Body of pancreas (tissue), 4 donors: ENCODE measurements around the gene PKP4. TPM values are rescaled to one million over a fixed set of nuclear protein-coding genes. Genes with fewer than 3 reads are reported as not detected.

Experiments
- ATAC-seq: fragments of 150-250 bp; one replicate; pipeline ENCODE4 v1.9.1; 2016
- DNase-seq, 4 donors: peaks; one replicate each; pipeline ENCODE4 v3.0.0-alpha.2; 2019
- H3K27ac ChIP-seq, 4 donors: fragments of 200-600 bp; sonication (generic); 1 replicate in 3 of 4; 2 replicates in 1 of 4; pipeline versions ENCODE4 v1.5.1 to v1.6.1; 2016 to 2019; ENCODE audit warnings: mild to moderate bottlenecking in 1 of 4, mixed read lengths in 1 of 4, moderate library complexity in 1 of 4
- H3K27me3 ChIP-seq, 2 donors: fragments of 200-600 bp; sonication (generic); one replicate each; pipeline ENCODE4 v1.6.0; 2016; ENCODE audit warnings: mild to moderate bottlenecking in 1 of 2
- H3K36me3 ChIP-seq, 2 donors: fragments of 200-600 bp; sonication (generic); replicated peaks in 1 of 2; 2 replicates each; pipeline ENCODE4 v1.5.1; 2016; ENCODE audit warnings: low read depth in 2 of 2; ENCODE audit not compliant: insufficient read depth in 1 of 2
- H3K4me1 ChIP-seq: fragments of 200-600 bp; sonication (generic); one replicate; pipeline ENCODE4 v1.6.0; 2016
- H3K4me3 ChIP-seq, 2 donors: fragments of 200-600 bp; sonication (generic); 1 replicate in 1 of 2; 2 replicates in 1 of 2; pipeline ENCODE4 v1.5.1; 2016 to 2019
- H3K9me3 ChIP-seq, 3 donors: fragments of 200-600 bp; sonication (generic); 1 replicate in 2 of 3; 2 replicates in 1 of 3; pipeline ENCODE4 v1.5.1; 2016
- CTCF ChIP-seq, 7 experiments: fragments of 450-650 bp in 4 of 7; fragments of 200-600 bp in 3 of 7; sonication (generic) in 3 of 7; IDR thresholded peaks; one replicate each; pipeline ENCODE4 v1.5.1; 2016 to 2019; ENCODE audit warnings: antibody characterized with exemption in 7 of 7
- POLR2A ChIP-seq, 3 donors: fragments of 450-650 bp; IDR thresholded peaks; one replicate each; pipeline ENCODE4 v1.6.1; 2016; ENCODE audit warnings: antibody characterized with exemption in 3 of 3, mild to moderate bottlenecking in 2 of 3
- WGBS, 2 donors: methylation state at CpG; one replicate each; pipeline ENCODE4 v1.1.5; 2017; 5-methylcytosine and 5-hydroxymethylcytosine counted together
- intact Hi-C: fragments of 100-400 bp; cut with DNase I; formaldehyde crosslinking; loops from one replicate; pipeline ENCODE4 v1.15.1; 2023
- total RNA-seq, 2 donors: library from RNA; depleted of rRNA; stranded (reverse); fragments of >200 nt; gene quantifications; one replicate each; pipeline ENCODE4 v1.1.0, GENCODE V29; 2016

The PKP4 gene
- total RNA-seq, 2 donors from 2014 or later = 36.3 to 50.1 TPM

- Histone ChIP-seq H3K4me1 (no peaks in the 10 kb centered on the region), H3K36me3 (peaks cover 2 to 8% of the 10 kb centered on the region in 2 donors), H3K27ac (no peak overlapping the region), H3K4me3 (no peak overlapping the region), H3K27me3 (no peaks in the 10 kb centered on the region), H3K9me3 (no peaks in the 10 kb centered on the region)
- no peak for DNase-seq
- no peak for TF ChIP-seq POLR2A (IDR thresholded peaks at IDR 0.05)
- TF ChIP-seq CTCF (IDR thresholded peaks at IDR 0.05) = no peak
- intact Hi-C loops = no loop called here
- no peak for ATAC-seq
- WGBS, 2 donors = 89 to 100% methylated on average over 2 of the region's 2 CpGs
Measured at GRCh38 chr2:158633261-158633660, 176.5 kb downstream of the PKP4 start.

- ATAC-seq = no peak
Measured at GRCh38 chr2:158634627-158635026, 177.9 kb downstream of the PKP4 start.

GRCh38 chr2:158635961-158636601 lies 179.3 kb downstream of the PKP4 start:
- Histone ChIP-seq H3K4me3 (no peak overlapping the region), H3K4me1 (peaks cover 5% of the 10 kb centered on the region), H3K36me3 (peaks cover 2 to 8% of the 10 kb centered on the region in 2 donors), H3K27me3 (no peaks in the 10 kb centered on the region), H3K9me3 (no peaks in the 10 kb centered on the region), H3K27ac (no peak overlapping the region)
- 57 to 67% methylated on average over 3 of the region's 3 CpGs for WGBS, 2 donors
- DNase-seq (no peak), ATAC-seq (no peak)
- TF ChIP-seq POLR2A (IDR thresholded peaks at IDR 0.05) (no peak), CTCF (IDR thresholded peaks at IDR 0.05) (no peak)
- intact Hi-C loops = no loop called here

More at GRCh38 chr2:158634627-158635026, 177.9 kb downstream of the PKP4 start:
- Histone ChIP-seq H3K27me3 (no peaks in the 10 kb centered on the region), H3K4me1 (peaks cover 5% of the 10 kb centered on the region), H3K27ac (no peak overlapping the region), H3K9me3 (no peaks in the 10 kb centered on the region), H3K4me3 (no peak overlapping the region), H3K36me3 (peaks cover 2 to 8% of the 10 kb centered on the region in 2 donors)
- intact Hi-C loops = no loop called here
- TF ChIP-seq CTCF (IDR thresholded peaks at IDR 0.05) (no peak), POLR2A (IDR thresholded peaks at IDR 0.05) (no peak)
- no peak for DNase-seq
- 79 to 83% methylated on average over 5 of the region's 5 CpGs for WGBS, 2 donors

- ATAC-seq = no peak
- Histone ChIP-seq H3K9me3 (no peaks in the 10 kb centered on the region), H3K27ac (no peak overlapping the region), H3K27me3 (no peaks in the 10 kb centered on the region), H3K4me1 (peaks cover 5% of the 10 kb centered on the region), H3K4me3 (no peak overlapping the region), H3K36me3 (peaks cover 2 to 4% of the 10 kb centered on the region in 2 donors)
- intact Hi-C loops = no loop called here
- TF ChIP-seq CTCF (IDR thresholded peaks at IDR 0.05) (no peak), POLR2A (IDR thresholded peaks at IDR 0.05) (no peak)
- 82% methylated on average over 7 of the region's 7 CpGs for WGBS, 2 donors
- DNase-seq = no peak
Measured at GRCh38 chr2:158637357-158637756, 180.6 kb downstream of the PKP4 start.

- no peak for TF ChIP-seq POLR2A (IDR thresholded peaks at IDR 0.05)
- Histone ChIP-seq H3K4me1 (no peaks in the 10 kb centered on the region), H3K27me3 (no peaks in the 10 kb centered on the region), H3K4me3 (no peak overlapping the region), H3K9me3 (no peaks in the 10 kb centered on the region), H3K27ac (no peak overlapping the region), H3K36me3 (no peaks in the 10 kb centered on the region)
- no peak for ATAC-seq
- WGBS, 2 donors = 69 to 73% methylated on average over 4 of the region's 4 CpGs
- intact Hi-C loops = no loop called here
- no peak for DNase-seq
Measured at GRCh38 chr2:158644139-158644538, 187.4 kb downstream of the PKP4 start.
